ENCODE results near the gene OVCH1.

DNA sequence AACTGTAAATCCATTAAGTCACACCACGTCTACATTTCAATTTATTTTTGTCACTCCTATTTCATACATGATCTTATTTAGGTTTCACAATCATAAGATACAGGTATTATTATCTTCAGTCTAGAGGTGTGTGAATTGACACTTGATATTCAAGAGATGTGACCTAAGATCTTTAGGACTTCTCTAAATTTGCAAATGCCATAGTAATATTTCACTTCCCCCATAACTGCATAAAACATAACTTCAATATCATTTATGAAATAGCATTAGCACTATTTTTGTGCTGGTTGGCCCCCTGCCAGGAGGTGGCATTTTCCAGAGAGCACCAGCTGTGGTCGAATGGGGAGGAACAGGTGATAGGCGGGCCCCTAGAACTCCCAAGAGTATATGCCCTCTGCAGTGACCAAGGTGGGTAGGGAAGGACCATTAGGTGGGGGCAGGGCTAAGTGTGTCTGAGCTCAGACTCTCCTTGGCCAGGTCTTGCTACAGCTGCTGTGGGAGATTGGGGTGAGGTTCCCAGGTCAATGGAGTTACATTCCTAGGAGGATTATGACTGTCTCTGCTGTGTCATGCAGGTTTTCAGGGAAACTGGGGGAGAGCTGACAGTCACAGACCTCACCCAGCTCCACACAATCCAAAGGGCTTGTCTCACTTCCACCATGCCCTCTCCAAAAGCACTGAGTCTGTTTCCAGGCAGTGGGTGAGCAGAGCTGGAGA is 67.3 kb downstream of the OVCH1 start:
- TF ChIP-seq, protein P1, sequence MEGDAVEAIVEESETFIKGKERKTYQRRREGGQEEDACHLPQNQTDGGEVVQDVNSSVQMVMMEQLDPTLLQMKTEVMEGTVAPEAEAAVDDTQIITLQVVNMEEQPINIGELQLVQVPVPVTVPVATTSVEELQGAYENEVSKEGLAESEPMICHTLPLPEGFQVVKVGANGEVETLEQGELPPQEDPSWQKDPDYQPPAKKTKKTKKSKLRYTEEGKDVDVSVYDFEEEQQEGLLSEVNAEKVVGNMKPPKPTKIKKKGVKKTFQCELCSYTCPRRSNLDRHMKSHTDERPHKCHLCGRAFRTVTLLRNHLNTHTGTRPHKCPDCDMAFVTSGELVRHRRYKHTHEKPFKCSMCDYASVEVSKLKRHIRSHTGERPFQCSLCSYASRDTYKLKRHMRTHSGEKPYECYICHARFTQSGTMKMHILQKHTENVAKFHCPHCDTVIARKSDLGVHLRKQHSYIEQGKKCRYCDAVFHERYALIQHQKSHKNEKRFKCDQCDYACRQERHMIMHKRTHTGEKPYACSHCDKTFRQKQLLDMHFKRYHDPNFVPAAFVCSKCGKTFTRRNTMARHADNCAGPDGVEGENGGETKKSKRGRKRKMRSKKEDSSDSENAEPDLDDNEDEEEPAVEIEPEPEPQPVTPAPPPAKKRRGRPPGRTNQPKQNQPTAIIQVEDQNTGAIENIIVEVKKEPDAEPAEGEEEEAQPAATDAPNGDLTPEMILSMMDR (IDR thresholded peaks at IDR 0.05): no peak
- TF ChIP-seq ZFX (IDR thresholded peaks at IDR 0.05; ENCODE audit: borderline replicate concordance): no peak
